GM18909 (cell line): ENCODE results near the gene TSPAN9.

Experiments used
- ATAC-seq: cut with Tn5 transposase; IDR thresholded peaks from one replicate; pipeline ENCODE4 v1.9.1; 2021; ENCODE audit warnings: mild to moderate bottlenecking; ENCODE audit not compliant: unreplicated experiment, poor library complexity

TSPAN9 gene

GRCh38 chr12:3076730-3077571 lies at the start of gene TSPAN9:
TSS of gene TSPAN9 (plus strand) at chr12:3077379. CDS start at chr12:3201194, 123,815 bp downstream.
- peak; percentile 68 for ATAC-seq

GRCh38 chr12:3028108-3028507 lies 49.1 kb upstream of the TSPAN9 start:
- ATAC-seq = no peak

- no peak for ATAC-seq
Observed at GRCh38 chr12:3030821-3031429, 46.3 kb upstream of the TSPAN9 start.

- ATAC-seq = no peak
Observed at GRCh38 chr12:3032161-3032560, 45.0 kb upstream of the TSPAN9 start.

GRCh38 chr12:3032770-3033538 lies 44.2 kb upstream of the TSPAN9 start:
- ATAC-seq = no peak

- no peak for ATAC-seq
Observed at GRCh38 chr12:3033539-3033867, 43.7 kb upstream of the TSPAN9 start.

GRCh38 chr12:3034067-3034750 lies 43.0 kb upstream of the TSPAN9 start:
- no peak for ATAC-seq

GRCh38 chr12:3035171-3035570 lies 42.0 kb upstream of the TSPAN9 start:
- ATAC-seq = no peak

GRCh38 chr12:3035815-3036702 lies 41.1 kb upstream of the TSPAN9 start:
- no peak for ATAC-seq

- ATAC-seq = no peak
Observed at GRCh38 chr12:3036901-3037600, 40.1 kb upstream of the TSPAN9 start.

- no peak for ATAC-seq
Observed at GRCh38 chr12:3038166-3038565, 39.0 kb upstream of the TSPAN9 start.

- no peak for ATAC-seq
Observed at GRCh38 chr12:3038926-3039510, 38.2 kb upstream of the TSPAN9 start.

GRCh38 chr12:3040026-3040656 lies 37.0 kb upstream of the TSPAN9 start:
- no peak for ATAC-seq

GRCh38 chr12:3040663-3041544 lies 36.3 kb upstream of the TSPAN9 start:
- ATAC-seq = no peak

- ATAC-seq = peak; percentile 60
Observed at GRCh38 chr12:3041558-3042164, 35.5 kb upstream of the TSPAN9 start.

GRCh38 chr12:3042394-3042793 lies 34.8 kb upstream of the TSPAN9 start:
- ATAC-seq = no peak

- no peak for ATAC-seq
Observed at GRCh38 chr12:3042826-3043225, 34.4 kb upstream of the TSPAN9 start.
